Osteocyte (in vitro differentiated cells): ENCODE measurements around the gene GPRASP1. TPM values are rescaled to one million over a fixed set of nuclear protein-coding genes. Genes with fewer than 3 reads are reported as not detected.

Experiments used
- DNase-seq: peaks from one replicate; pipeline ENCODE4 v3.0.0; 2021; ENCODE audit warnings: mixed read lengths; ENCODE audit not compliant: unreplicated experiment; ENCODE audit errors: extremely low spot score
- H3K27ac Mint-ChIP-seq: one replicate; pipeline ENCODE4 v1.8.0; 2021; ENCODE audit warnings: mild to moderate bottlenecking, mixed read lengths; ENCODE audit not compliant: unreplicated experiment
- H3K27me3 Mint-ChIP-seq: one replicate; pipeline ENCODE4 v1.8.0; 2021; ENCODE audit warnings: mixed read lengths; ENCODE audit not compliant: unreplicated experiment
- H3K36me3 Mint-ChIP-seq: one replicate; pipeline ENCODE4 v1.8.0; 2021; ENCODE audit warnings: mixed read lengths; ENCODE audit not compliant: unreplicated experiment
- H3K4me1 Mint-ChIP-seq: one replicate; pipeline ENCODE4 v1.8.0; 2021; ENCODE audit warnings: mixed read lengths; ENCODE audit not compliant: unreplicated experiment
- H3K4me3 Mint-ChIP-seq: one replicate; pipeline ENCODE4 v1.8.0; 2021; ENCODE audit warnings: mild to moderate bottlenecking, moderate library complexity, mixed read lengths; ENCODE audit not compliant: unreplicated experiment
- H3K9me3 Mint-ChIP-seq: one replicate; pipeline ENCODE4 v1.8.0; 2021; ENCODE audit warnings: mixed read lengths; ENCODE audit not compliant: unreplicated experiment
- CTCF ChIP-seq: fragments of 200-600 bp; sonication (generic); IDR thresholded peaks from 2 replicates; pipeline ENCODE4 v1.5.0; 2021; ENCODE audit warnings: antibody characterized with exemption, mild to moderate bottlenecking, moderate library complexity
- long read RNA-seq: library from polyadenylated mRNA; unstranded; transcript quantifications from one replicate; pipeline ENCODE4 v2.0.0, GENCODE V29; 2021
- total RNA-seq: library from RNA; stranded (reverse); gene quantifications from 2 replicates; pipeline ENCODE4 v1.2.1, GENCODE V29; 2021

The GPRASP1 gene
- 3.3 and 3.5 TPM in 2 replicates for total RNA-seq
- long read RNA-seq, partial matches to known transcripts, result 0 of 1 reads
- long read RNA-seq, other reads (novel, unspliced or antisense), result 1 of 1 reads

DNA sequence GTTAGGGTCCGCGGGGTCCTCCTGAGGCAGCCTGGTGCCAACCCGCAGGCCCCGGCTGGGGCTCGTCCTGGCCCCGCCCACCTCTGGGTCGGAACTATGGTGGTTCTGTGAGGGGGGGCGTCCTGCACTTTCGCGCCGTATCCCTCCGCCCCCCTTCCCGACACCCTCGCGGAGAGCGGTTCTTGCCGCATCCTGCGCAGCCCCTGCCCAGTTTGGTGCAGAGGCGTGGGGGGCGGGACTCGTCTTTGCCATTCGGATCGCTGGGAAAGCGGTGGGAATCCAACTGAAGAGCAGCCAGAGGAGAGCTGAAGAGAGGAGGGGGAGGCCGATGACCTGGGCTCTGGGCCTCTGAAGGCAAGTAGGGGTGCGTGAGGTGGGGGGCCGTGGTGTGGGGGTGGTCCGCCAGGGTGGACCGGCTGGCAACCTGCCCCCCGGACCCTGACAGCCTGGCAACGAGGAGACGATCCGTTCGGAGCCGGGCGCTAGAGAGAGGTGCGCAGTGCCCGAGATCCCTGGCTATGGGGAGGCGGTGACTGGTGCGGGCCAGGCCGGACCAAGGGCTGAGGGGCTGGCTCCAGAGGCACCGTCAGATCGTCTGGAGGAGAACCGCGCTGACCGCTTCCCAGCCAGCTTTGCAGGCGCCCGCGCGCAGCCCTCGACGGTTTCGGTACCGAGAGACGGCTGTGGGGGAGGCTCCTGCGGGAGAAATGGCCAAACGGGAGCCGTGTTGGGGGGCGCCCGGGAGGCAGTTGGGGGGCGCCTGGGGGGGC lies at the start of gene GPRASP1:
GPRASP1 (plus strand) TSS at position 242 of the 770 bp plus-strand sequence. CDS start 2,431 bp downstream, outside the sequence.
- H3K27ac Mint-ChIP-seq, result peak within 1 kb of the TSS; percentile 45
- no peak for TF ChIP-seq CTCF
- peaks cover 26% of the 10 kb centered on the region for H3K9me3 Mint-ChIP-seq
- no peaks in the 10 kb centered on the region for H3K27me3 Mint-ChIP-seq
- peaks cover 4% of the 10 kb centered on the region for H3K4me1 Mint-ChIP-seq
- H3K36me3 Mint-ChIP-seq, result peaks cover 5% of the 10 kb centered on the region
- H3K4me3 Mint-ChIP-seq, result peak within 1 kb of the TSS; percentile 84
- DNase-seq, result no peak

DNA sequence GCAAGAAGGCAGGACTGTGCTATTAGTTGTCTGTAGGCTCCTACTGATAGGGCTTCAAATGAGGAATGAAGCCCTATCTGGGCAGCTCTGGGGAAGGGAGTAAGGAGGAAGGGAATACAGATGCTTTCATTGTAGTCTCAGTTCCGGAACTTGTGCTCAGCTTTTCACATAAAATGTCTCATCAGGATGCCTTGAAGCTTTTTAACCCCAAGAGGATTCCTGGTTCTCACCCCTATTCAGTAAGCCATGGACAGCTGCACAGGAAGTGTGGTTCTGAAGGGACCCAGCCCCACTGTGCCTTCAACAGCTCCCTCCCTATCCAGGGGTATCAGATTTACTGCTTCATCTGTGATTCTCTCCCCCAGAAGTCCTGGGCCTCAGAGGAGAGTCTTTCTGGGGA lies 47.0 kb upstream of the GPRASP1 start:
- no peak for TF ChIP-seq CTCF
- H3K4me3 Mint-ChIP-seq, result no peak overlapping the region
- peaks cover 36% of the 10 kb centered on the region for H3K4me1 Mint-ChIP-seq
- no peak for DNase-seq
- H3K9me3 Mint-ChIP-seq, result peaks cover 19% of the 10 kb centered on the region
- no peaks in the 10 kb centered on the region for H3K27me3 Mint-ChIP-seq
- no peak overlapping the region for H3K27ac Mint-ChIP-seq
- peaks cover 9% of the 10 kb centered on the region for H3K36me3 Mint-ChIP-seq

DNA sequence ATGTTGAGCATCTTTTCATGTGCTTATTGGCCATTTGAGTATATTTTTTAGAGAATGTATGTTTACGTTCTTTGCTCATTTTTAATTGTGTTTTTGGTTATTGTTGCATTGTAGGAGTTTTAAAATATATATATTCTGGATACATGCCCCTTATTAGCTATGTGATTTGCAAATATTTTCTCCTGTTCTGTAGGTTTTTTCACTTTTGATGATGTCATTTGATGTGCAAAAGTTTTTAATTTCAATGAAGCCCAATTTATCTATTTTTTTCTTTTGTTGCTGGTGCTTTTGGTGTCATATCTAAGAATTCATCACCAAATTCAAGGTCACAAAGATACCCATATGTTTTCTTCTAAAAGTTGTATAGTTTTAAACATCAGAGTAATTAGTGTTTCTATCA lies 45.2 kb upstream of the GPRASP1 start:
- no peaks in the 10 kb centered on the region for H3K27me3 Mint-ChIP-seq
- DNase-seq, result no peak
- H3K4me3 Mint-ChIP-seq, result no peak overlapping the region
- H3K27ac Mint-ChIP-seq, result no peak overlapping the region
- no peak for TF ChIP-seq CTCF
- H3K4me1 Mint-ChIP-seq, result peaks cover 27% of the 10 kb centered on the region
- peaks cover 10% of the 10 kb centered on the region for H3K36me3 Mint-ChIP-seq
- H3K9me3 Mint-ChIP-seq, result peaks cover 22% of the 10 kb centered on the region

GRCh38 chrX:102610905-102611304 lies 40.4 kb upstream of the GPRASP1 start:
- Mint-ChIP-seq H3K9me3 (peaks cover 27% of the 10 kb centered on the region), H3K27me3 (no peaks in the 10 kb centered on the region), H3K36me3 (peaks cover 10% of the 10 kb centered on the region), H3K4me3 (no peak overlapping the region), H3K27ac (no peak overlapping the region), H3K4me1 (peaks cover 20% of the 10 kb centered on the region)
- no peak for DNase-seq
- no peak for TF ChIP-seq CTCF

DNA sequence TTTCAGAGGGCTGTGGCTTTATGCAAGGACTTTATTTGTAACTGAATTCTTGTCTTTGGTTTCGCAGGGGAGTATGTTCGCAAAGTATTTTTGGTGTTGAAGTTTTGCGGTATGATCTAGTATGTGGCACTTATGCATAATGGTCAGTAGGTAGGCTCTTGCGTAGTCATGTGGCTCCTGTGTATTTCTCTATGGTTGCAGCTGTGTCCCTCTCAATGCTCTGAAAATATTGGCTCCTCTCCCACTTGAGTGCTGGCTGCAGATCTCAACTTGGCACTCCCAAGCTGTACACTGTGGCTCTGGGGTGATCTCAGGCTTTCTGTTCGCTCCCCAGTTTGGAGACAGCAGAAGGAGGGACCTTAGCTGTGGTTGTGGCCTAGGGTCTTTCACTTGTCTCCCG lies 27.2 kb upstream of the GPRASP1 start:
- H3K4me1 Mint-ChIP-seq, result peaks cover 10% of the 10 kb centered on the region
- peaks cover 42% of the 10 kb centered on the region for H3K9me3 Mint-ChIP-seq

More for the DNA sequence above, 27.2 kb upstream of the GPRASP1 start:
- Mint-ChIP-seq H3K4me3 (no peak overlapping the region), H3K36me3 (peaks cover 7% of the 10 kb centered on the region), H3K27me3 (no peaks in the 10 kb centered on the region), H3K27ac (no peak overlapping the region)
- no peak for DNase-seq
- TF ChIP-seq CTCF, result no peak
